Stimulated activated naive B cell treated with anti-CD40 and anti-IgM and Interleukin-4, amounts not matched to agents 10 μg/mL and 1 μg/mL and 100 μg/mL, for 72 hours (primary cell): ENCODE measurements around the gene RNASET2.
"Not testable (repeated sequence)": the region's sequence is repeated elsewhere in the genome, so short reads cannot be mapped to it uniquely, and the experiment has no call there.

ENCODE experiments used
- ATAC-seq, 2 donors: fragments of 150-1000 bp; cut with Tn5 transposase; replicated peaks; 2 replicates each; pipeline ENCODE4 v1.10.0; 2021; ENCODE audit warnings: moderate library complexity in 1 of 2
- DNase-seq: peaks from one replicate; pipeline ENCODE4 v3.0.0; 2021
- H3K27ac Mint-ChIP-seq: one replicate; pipeline ENCODE4 v1.8.0; 2022; ENCODE audit warnings: mild to moderate bottlenecking, mixed read lengths
- H3K27me3 Mint-ChIP-seq, 2 donors: one replicate each; pipeline ENCODE4 v1.8.0; 2022; ENCODE audit warnings: mixed read lengths in 2 of 2
- H3K36me3 Mint-ChIP-seq, 2 donors: one replicate each; pipeline ENCODE4 v1.8.0; 2022; ENCODE audit warnings: mixed read lengths in 2 of 2, mild to moderate bottlenecking in 1 of 2
- H3K4me1 Mint-ChIP-seq, 2 donors: one replicate each; pipeline ENCODE4 v1.8.0; 2022; ENCODE audit warnings: mixed read lengths in 2 of 2, mild to moderate bottlenecking in 1 of 2
- H3K4me3 Mint-ChIP-seq, 2 donors: one replicate each; pipeline ENCODE4 v1.8.0; 2022; ENCODE audit warnings: mild to moderate bottlenecking in 2 of 2, mixed read lengths in 2 of 2, moderate library complexity in 1 of 2
- H3K9me3 Mint-ChIP-seq, 2 donors: one replicate each; pipeline ENCODE4 v1.8.0; 2022; ENCODE audit warnings: mixed read lengths in 2 of 2, mild to moderate bottlenecking in 1 of 2

The RNASET2 gene

DNA sequence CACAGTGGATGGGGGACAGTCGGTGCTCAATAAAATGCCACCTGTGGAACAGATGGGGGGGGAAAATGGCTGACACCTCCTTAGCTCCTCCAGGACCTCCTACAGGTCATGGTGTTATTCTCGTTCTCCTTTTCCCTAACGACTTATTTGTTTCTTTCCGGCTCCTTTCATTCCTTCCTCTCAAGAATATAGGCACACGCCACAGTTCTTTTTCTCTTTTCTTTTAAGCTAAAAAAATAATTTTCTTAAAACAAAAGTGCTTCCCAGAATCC lies 1.4 kb upstream of the RNASET2 start:
- no peak for ATAC-seq

DNA sequence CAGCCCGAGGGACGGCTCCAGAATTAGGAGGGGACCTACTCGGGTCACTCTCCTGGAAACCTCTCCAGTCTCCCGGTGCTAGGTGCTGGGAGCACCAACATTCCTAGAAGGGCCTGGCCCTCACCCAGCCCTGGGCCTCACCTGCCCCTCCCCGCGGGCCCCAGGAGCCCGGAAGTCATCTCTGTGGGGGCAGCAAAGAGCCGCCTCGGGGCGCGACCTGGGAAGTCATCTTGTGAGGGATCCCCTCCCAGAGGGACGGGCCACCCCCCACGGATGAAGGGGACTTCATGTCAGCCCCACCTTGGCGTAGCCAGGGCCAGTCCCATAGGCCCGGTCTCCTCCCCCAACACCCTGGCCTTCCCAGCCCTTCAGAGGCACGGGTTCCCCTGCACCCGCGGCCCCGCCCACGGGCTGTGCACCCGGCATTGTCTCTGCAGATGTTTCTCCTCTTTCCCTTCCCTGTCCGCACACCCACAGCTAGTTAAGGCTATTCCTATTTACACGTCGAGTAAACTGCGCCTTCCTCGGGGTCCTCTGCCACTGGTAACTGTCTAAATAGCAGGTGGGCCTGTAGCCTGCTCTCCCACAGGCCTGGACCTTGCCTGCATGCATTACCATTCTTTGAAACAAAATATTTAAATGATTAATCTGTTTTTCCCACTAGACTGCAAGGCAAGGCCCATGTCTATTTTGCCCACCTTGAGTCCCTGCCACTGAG lies 896 bp upstream of the RNASET2 start:
- Mint-ChIP-seq H3K27ac (peak overlapping the region; percentile 97), H3K4me3 (peak overlapping the region; percentile 84 to 95), H3K36me3 (peaks cover 5 to 10% of the 10 kb centered on the region in 2 donors), H3K4me1 (peaks cover 54 to 79% of the 10 kb centered on the region in 2 donors), H3K27me3 (no peaks in the 10 kb centered on the region), H3K9me3 (no peaks in the 10 kb centered on the region)
- DNase-seq (peak; percentile 66), ATAC-seq (peak; percentile 41 to 42)

More for the DNA sequence above, 1.4 kb upstream of the RNASET2 start:
- H3K4me3 Mint-ChIP-seq, result peak overlapping the region; percentile 84 to 95
- DNase-seq, result no peak
- H3K27ac Mint-ChIP-seq, result peak overlapping the region; percentile 97
- no peaks in the 10 kb centered on the region for H3K9me3 Mint-ChIP-seq
- H3K36me3 Mint-ChIP-seq, result peaks cover 3 to 10% of the 10 kb centered on the region in 2 donors
- peaks cover 51 to 74% of the 10 kb centered on the region in 2 donors for H3K4me1 Mint-ChIP-seq
- no peaks in the 10 kb centered on the region for H3K27me3 Mint-ChIP-seq

DNA sequence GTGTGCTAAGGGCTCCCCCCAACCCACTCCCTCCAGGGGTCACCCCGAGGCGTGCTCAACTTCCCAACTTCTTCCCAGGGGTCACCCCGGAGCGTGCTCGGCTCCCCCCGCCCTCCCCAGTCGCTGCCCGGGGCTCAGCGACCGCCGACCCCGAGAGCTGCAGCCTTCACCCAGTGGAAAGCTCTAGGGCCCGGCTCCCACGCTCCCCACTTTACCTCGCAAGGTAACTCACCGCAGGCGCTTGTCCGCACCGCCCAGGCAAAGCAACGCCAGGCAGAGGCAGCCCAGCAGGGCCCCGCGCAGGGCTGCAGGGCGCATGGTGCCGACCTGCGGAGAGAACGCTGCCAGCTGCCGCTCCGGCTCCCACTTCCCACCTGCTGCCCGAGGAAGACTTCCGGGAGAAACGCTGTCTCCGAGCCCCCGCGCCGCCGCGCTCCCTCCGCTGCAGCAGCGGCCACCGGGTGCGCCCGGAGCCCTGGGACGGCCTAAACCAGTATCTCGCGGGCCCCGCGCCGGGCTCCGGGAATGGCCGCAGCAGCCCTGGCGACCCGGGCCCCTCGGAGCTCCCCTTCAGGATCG lies 396 bp downstream of the RNASET2 start:
- Mint-ChIP-seq H3K27me3 (no peaks in the 10 kb centered on the region), H3K4me3 (peak overlapping the region; percentile 84 to 95), H3K36me3 (peaks cover 5 to 10% of the 10 kb centered on the region in 2 donors), H3K9me3 (no peaks in the 10 kb centered on the region), H3K4me1 (peaks cover 64 to 92% of the 10 kb centered on the region in 2 donors), H3K27ac (peak overlapping the region; percentile 97)
- DNase-seq, result no peak
- peak; percentile 8 to 14 for ATAC-seq

DNA sequence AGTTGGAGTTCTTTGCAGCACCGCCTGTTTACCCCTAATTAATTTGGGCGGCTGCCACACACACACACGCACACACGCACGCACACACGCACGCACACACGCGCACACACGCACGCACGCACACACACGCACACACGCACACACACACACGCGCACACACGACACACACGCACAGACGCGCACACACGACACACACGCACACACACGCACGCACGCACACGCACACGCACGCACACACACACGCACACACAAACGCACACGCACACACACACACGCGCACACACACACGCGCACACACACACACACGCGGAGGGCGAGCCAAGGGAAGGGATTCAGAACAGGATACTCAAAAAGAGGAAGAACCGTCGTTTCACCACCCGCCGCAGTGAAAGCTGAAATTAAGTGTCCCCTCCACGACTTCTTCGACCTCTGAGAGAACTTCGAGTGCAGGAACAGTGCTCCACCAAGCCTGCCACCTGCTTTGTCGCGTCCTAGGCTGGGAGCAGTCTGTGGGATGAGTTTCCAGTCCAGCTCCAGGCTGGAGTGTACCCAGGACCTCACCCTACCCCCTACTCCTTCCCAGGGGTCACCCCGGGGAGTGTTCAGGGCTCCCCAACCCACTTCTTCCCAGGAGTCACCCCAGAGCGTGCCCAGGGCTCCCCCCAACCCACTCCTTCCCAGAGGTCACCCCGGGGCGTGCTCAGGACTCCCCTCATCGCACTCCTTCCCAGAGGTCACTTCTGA lies 1.1 kb downstream of the RNASET2 start:
- DNase-seq, result peak; percentile 69
- H3K27ac Mint-ChIP-seq, result peak overlapping the region; percentile 97
- peaks cover 67 to 93% of the 10 kb centered on the region in 2 donors for H3K4me1 Mint-ChIP-seq
- ATAC-seq, result peak; percentile 6 to 11
- H3K36me3 Mint-ChIP-seq, result peaks cover 8 to 13% of the 10 kb centered on the region in 2 donors
- no peaks in the 10 kb centered on the region for H3K27me3 Mint-ChIP-seq
- H3K4me3 Mint-ChIP-seq, result peak overlapping the region; percentile 84 to 95
- H3K9me3 Mint-ChIP-seq, result no peaks in the 10 kb centered on the region

DNA sequence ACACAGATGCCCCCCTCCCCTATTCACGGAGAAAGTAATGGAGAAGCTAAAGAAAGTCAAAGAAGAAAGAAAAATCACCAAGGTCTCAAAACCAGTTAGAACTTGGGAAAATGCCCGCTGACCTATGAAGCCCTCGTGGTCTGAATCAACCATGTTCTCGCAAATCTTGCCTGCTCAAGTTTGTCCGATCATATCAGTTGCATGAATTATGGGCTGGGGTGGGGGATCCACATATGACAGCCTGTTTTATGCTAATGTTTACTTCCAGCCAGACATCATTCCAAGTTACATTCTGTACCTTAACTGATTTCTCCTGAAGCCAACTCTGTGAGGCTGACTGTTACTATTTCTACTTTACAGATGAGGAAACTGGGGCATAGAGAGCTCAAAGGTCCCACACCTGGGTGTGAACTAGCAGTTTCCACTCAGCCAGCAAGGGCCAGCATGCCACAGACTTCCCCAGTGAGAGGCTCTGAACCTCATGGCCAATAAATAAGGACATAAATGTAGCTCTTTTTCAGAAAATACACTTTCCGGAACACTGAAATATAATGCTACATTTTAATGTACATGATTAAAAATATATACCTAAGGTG lies 2.1 kb downstream of the RNASET2 start:
- Mint-ChIP-seq H3K4me3 (peak overlapping the region in 1 of 2 donors; percentile 36), H3K9me3 (no peaks in the 10 kb centered on the region), H3K27me3 (no peaks in the 10 kb centered on the region), H3K27ac (no peak overlapping the region), H3K4me1 (peaks cover 63 to 92% of the 10 kb centered on the region in 2 donors), H3K36me3 (peaks cover 11 to 16% of the 10 kb centered on the region in 2 donors)
- ATAC-seq, result no peak
- DNase-seq, result no peak

DNA sequence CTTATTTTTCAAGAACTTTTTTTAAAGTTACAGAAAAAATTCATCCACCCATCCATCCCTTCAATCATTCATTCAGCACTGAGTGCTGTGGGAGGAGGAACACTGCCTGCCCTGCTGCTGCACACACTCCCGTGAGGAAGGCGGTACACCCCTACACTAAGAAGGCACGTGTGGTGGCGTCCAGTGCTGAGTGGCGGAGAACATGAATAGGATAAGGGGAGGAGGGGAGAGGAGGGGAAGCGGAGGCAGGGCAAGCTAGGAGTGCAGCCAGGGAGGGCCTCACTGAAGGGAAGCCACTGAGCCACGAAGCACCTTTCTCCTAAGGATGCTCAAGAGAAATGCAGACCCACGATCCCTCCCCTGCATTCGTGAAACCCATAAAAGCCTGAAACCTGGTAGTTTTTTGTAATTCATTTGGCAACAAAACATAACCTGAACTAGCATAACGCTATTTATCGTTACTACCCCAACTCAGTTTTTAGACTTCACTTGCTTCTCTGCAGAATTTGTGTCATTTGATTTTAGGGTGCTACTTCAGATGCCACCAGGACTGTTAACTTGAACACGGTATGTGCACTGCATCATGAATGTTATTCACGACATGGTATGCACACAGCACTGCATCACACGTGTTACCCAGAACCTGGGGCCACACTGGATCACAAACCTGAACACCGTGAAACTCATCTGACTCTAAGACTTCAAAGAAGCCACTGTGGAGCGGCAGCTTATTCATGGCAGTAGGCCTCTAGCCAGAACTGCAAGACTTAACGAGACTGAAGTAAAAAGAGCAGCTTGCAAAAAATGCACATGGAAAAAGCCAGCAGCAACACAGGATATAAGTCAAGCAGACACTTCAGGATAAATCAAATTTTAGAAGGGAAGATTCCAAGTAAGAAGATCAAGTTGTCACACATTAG lies 3.5 kb downstream of the RNASET2 start:
- Mint-ChIP-seq H3K27ac (peak overlapping the region; percentile 59), H3K27me3 (no peaks in the 10 kb centered on the region), H3K4me1 (peaks cover 51 to 78% of the 10 kb centered on the region in 2 donors), H3K9me3 (no peaks in the 10 kb centered on the region), H3K36me3 (peaks cover 11 to 16% of the 10 kb centered on the region in 2 donors), H3K4me3 (no peak overlapping the region)
- DNase-seq, result no peak
- ATAC-seq, result no peak

DNA sequence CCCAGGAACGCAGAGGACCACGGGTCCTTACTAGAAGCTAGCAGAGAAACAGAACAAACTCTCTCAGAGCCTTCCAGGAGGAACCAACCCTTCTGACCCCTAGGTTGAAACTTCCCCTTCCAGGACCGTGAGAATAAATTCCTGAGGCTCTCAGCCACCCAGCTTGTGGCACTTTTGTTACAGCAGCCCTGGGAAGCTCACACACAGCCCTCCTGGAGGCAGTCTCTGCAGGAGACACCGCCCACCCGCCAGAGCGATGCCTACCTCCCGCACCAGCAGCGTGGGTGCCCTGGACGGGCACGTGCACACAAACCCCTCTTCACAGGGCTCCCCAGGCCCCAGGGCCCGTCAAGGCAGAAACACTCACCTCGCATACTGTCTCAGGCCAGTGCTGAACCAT lies 4.2 kb downstream of the RNASET2 start:
- peaks cover 11 to 16% of the 10 kb centered on the region in 2 donors for H3K36me3 Mint-ChIP-seq
- H3K27ac Mint-ChIP-seq, result peak overlapping the region; percentile 75

DNA sequence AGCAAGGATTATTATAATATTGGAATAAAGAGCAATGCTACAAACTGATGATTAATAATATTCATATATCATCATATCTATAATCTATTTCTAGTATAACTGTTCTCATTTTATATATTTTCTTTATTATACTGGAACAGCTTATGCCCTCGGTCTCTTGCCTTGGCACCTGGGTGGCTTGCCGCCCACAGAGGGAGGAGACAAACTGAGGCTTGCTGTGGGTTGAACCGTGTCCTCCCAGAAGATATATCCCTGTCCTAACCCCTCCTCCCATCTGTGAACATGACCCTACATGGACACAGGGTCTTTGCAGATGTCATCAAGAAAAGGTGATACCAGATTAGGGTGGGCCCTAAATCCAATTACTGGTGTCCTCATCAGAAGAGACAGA lies 4.7 kb downstream of the RNASET2 start:
- Mint-ChIP-seq H3K9me3 (no peaks in the 10 kb centered on the region), H3K4me1 (peaks cover 45 to 66% of the 10 kb centered on the region in 2 donors), H3K4me3 (peak overlapping the region; percentile 86 to 87), H3K36me3 (peaks cover 11 to 16% of the 10 kb centered on the region in 2 donors), H3K27ac (peak overlapping the region; percentile 96), H3K27me3 (no peaks in the 10 kb centered on the region)
- ATAC-seq (no peak), DNase-seq (no peak)

More for the DNA sequence above, 4.2 kb downstream of the RNASET2 start:
- H3K4me3 Mint-ChIP-seq, result no peak overlapping the region
- H3K27me3 Mint-ChIP-seq, result no peaks in the 10 kb centered on the region
- ATAC-seq (no peak), DNase-seq (no peak)
- H3K9me3 Mint-ChIP-seq, result no peaks in the 10 kb centered on the region
- H3K4me1 Mint-ChIP-seq, result peaks cover 45 to 71% of the 10 kb centered on the region in 2 donors

DNA sequence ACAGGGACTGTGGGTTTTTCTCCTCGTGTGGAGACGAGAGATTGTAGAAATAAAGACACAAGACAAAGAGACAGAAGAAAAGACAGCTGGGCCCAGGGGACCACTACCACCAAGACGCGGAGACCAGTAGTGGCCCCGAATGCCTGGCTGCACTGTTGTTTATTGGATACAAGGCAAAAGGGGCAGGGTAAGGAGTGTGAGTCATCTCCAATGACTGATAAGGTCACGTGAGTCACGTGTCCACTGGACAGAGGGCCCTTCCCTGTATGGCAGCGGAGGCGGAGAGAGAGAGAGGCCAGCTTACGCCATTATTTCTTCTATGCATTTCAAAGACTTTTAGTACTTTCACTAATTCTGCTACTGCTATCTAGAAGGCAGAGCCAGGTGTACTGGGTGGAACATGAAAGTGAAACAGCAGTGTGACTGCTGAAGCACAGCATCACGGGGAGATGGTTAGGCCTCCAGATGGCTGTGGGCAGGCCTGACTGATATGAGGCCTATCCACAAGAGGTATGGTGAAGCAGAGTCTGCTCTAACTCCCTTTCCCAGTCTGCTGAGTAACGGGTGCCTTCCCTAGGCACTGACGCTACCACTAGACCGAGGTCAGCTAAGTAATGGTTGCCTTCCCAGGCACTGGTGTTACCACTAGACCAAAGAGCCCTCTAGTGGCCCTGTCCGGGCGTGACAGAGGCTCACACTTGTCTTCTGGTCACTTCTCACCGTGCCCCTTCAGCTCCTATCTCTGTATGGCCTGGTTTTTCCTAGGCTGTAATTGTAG lies 5.3 kb downstream of the RNASET2 start:
- H3K27ac Mint-ChIP-seq, result peak overlapping the region; percentile 96
- peaks cover 14 to 19% of the 10 kb centered on the region in 2 donors for H3K36me3 Mint-ChIP-seq
- not testable (repeated sequence) for H3K27me3 Mint-ChIP-seq, H3K9me3 Mint-ChIP-seq
- ATAC-seq, result peak; percentile 91 to 92
- peak; percentile 93 for DNase-seq
- peaks cover 45 to 66% of the 10 kb centered on the region in 2 donors for H3K4me1 Mint-ChIP-seq
- peak overlapping the region; percentile 86 to 87 for H3K4me3 Mint-ChIP-seq

DNA sequence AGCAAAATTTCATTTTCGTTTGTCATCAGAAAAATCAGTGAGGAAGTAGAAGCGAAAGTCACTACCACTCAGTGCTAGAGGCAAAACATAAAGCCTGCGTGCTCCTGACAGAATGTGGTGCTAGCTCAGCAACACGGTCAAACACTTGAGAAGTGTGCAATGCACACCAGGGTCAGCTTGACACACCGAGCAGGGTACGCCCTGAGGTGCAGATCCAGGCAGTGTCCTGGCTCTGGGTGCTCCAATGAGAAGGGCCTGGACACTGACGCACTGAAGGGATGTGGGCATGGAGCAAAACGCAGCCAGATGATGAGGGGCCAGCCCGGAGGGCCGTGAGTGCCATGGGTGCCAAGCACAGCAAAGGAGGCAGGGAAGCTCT lies 5.9 kb downstream of the RNASET2 start:
- DNase-seq, result peak; percentile 18
- peak; percentile 59 to 61 for ATAC-seq
- H3K9me3 Mint-ChIP-seq, result no peaks in the 10 kb centered on the region
- peaks cover 17 to 22% of the 10 kb centered on the region in 2 donors for H3K36me3 Mint-ChIP-seq
- H3K4me3 Mint-ChIP-seq, result peak overlapping the region; percentile 86 to 87
- peaks cover 45 to 61% of the 10 kb centered on the region in 2 donors for H3K4me1 Mint-ChIP-seq
- H3K27ac Mint-ChIP-seq, result peak overlapping the region; percentile 96
- no peaks in the 10 kb centered on the region for H3K27me3 Mint-ChIP-seq

DNA sequence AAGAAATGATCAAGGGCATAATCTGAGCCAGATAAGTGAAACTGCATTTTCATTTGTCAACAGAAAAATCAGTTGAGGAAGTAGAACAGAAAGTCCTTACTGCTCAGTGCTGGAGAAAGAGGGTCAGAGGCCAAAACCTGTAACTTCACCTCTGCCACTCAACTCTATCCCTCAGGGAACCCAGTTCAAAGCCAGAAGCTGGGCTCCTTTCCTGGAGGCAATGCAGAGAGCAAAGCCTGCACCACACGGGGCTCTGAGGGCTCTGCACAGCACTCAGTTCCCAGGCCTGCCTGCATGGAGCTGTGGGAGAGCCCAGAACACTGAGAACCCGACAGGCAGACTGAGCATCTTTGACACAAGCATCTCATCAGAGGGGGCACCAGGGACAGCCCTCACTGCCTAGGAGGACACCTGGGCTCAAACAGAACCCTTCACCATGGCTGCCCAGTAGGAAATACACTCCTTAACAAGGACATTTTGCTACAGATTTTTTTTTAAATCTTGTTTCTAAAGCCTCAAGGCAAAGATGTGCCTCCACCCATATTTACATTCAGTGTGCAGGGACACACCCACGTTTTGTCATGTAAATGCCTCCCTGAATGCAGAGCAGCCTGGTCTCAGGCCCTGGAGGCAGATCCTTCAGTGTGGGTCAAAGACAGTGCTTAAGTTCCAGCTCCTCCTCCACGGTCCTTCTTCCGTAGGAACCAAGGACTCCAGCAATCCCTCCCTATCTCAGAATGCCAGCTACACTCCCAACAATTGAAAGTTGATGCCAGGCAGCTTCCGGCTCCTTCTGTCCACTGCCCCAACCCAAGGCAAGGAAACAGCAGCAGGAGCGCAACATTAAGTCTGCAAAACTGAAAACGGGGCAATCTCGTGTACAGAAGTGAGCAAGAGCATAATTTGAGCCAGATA lies 6.6 kb downstream of the RNASET2 start:
- peak; percentile 18 to 32 for ATAC-seq

DNA sequence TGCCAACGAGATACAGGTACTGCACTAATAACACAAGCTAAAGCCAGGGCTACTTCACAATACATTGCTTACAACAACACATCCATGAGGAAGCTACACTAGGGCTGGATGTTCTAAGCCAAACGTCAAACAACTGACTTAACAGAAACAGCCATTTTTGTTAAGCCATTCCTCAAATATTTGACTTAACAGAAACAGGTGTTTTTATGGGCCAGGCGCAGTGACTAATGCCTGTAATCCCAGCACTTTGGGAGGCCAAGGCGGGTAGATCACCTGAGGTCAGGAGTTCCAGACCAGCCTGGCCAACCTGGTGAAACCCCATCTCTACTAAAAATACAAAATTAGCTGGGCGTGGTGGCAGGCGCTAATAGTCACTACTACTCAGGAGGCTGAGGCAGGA lies 7.6 kb downstream of the RNASET2 start:
- not testable (repeated sequence) for H3K9me3 Mint-ChIP-seq, ATAC-seq, H3K27ac Mint-ChIP-seq, H3K4me3 Mint-ChIP-seq, DNase-seq, H3K27me3 Mint-ChIP-seq
- Mint-ChIP-seq H3K36me3 (peaks cover 19 to 23% of the 10 kb centered on the region in 2 donors), H3K4me1 (peaks cover 41 to 53% of the 10 kb centered on the region in 2 donors)

More for the DNA sequence above, 6.6 kb downstream of the RNASET2 start:
- no peaks in the 10 kb centered on the region for H3K9me3 Mint-ChIP-seq
- DNase-seq, result no peak
- peak overlapping the region; percentile 96 for H3K27ac Mint-ChIP-seq
- H3K27me3 Mint-ChIP-seq, result no peaks in the 10 kb centered on the region
- H3K36me3 Mint-ChIP-seq, result peaks cover 22 to 23% of the 10 kb centered on the region in 2 donors
- H3K4me3 Mint-ChIP-seq, result peak overlapping the region; percentile 86 to 87
- peaks cover 45 to 61% of the 10 kb centered on the region in 2 donors for H3K4me1 Mint-ChIP-seq
